ENCODE results near the gene ACP7.

The ACP7 gene

DNA sequence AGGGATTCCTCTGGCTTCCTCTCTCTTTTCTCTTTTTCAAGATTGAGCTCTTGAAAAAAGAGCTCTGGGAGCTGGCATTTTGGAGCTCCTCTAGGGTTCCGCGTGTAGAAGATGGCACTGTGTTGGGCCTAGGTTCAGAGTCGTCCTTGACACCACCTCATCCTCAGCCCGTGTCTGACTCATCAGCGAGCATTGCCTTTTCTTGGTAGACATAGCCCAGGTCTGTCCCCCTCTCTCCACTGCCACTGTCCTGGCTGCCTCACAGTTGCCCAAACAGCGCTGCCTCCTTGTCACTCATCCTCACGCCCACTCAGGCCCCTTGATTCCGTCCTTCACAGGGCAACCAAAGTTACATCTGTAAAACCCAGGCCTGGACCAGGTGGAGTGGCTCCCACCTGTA lies 66.1 kb downstream of the ACP7 start:
- no peak for DNase-seq (ENCODE audit: low spot score)

DNA sequence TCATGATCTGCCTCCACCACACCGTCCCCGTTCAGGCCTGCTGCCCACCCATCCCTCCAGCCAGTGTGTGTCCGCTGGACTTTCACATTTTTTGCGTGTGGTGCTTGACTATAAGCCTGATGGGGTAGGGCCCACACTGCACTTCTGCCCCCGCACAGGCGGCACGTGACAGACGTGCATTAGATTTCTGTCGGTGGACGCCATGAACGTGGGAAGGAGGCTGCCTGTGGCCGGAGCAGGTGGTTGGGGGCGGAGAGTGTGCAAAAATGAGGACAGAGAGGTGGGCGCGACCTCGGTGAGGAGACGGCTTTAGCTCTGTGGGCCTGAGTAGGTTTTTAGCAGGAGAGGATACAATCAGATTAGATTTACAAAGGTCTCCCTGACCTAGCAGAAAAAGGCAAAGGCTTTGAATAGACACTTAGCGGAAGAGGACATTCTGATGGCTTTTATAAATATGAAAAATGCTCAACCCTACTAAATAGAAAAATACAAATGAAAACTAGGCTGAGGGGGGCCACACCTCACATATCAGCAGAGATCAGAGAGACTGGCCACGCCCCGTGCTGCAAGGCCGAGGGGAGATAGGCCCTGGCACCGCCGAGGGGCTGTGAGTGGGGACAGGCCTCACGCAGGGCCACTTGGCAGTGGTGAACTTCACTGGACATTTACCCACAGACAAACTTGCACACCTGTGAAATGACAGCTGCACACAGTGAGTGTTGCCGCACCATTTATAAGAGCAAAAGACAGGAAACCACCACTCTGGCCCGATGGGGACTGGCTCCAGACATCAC lies 66.8 kb downstream of the ACP7 start:
- DNase-seq (ENCODE audit: low spot score): no peak

DNA sequence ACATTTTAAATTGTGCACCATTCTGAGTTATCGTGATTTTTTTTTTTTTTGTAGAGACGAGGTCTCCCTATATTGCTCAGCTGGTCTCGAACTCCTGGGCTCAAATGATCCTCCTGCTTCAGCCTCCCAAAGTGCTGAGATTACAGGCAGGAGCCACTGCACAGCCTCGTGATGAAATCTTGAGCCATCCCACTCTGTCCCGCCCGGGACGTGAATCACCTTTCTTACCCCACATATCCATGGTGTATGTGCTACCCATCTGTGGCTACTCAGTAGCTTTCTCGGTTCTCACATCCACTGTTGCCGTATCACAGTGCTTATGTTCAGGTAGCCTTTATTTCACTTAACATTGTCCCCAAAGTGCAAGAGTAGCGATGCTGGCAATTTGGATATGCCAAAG lies 67.9 kb downstream of the ACP7 start:
- no peak for DNase-seq (ENCODE audit: low spot score)

DNA sequence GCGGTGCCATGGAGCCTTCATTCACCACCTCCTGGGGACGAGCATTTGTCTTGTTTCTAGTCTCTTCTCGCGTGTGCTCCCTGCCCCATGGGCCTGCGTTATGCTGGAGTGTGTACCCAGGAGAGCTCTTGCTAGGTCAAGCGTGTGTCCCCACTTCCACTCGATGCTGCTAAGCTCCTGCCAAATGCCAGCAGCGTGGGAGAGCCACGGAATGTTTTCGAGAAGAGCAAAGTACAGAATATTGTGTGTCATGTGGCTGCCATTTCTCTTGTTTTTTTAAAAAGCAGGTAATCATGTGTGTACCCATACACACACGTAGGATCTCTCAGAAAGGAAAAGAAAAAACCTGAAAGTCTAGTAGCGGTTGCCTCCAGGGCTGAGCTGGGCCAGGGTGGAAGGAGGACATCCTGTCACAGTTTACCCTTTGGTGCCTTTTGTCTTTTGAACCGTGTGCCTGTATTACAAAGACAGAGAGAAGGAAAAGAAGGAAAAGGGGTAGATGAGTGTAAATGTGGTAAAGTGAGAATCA lies 70.0 kb downstream of the ACP7 start:
- DNase-seq (ENCODE audit: low spot score): no peak

DNA sequence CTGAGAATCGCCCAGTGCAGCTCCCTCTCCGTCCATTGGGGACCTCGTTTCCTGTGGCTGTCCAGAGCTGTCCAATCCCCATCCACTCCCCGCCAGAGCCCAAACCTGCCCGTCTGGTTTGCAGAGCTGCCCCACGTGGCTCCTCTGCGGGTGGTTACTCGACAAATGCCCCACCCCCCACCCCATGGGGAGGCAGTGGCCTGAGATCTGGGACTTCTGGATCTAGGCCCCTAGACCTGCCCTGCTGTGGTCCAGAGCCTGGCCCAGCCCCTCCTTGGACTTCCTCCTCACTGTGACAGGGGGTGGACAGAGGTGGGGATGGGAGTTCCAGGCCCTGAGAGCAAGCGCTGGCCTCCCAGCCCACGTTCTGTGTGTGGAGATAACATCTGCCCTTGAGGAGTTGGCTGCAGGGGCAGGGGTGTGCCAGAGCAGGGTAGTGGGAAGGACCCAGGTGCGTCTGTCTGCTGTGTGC lies 70.5 kb downstream of the ACP7 start:
- no peak for DNase-seq (ENCODE audit: low spot score)

DNA sequence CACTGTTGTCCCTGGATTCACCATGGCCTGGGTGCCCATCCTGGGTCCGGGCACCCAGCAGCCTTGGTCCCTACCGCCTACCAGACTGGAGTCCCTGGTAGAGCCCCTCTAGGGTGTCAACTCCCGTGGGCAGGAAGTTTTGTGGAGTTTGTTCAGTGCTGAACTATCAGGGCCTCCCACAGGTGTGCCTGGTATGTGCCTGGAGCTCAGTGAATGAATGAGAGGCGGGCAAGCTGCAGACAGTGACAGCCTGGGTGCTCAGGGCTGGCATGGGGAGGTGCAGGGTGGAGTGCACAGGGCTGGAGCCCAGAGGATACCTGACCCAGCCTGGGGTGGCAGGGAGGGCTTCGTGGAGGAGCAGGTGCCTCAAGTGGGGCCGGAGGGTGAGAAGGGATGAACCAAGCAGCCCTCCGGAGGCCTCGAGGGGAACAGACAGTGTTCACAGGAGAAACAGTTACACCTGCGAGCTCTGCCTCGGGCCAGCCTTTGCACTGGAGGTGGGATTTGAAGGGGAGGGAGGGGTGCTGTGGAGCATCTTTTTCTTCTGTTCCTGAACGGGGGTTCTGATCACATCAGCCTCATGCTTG lies 71.0 kb downstream of the ACP7 start:
- DNase-seq (ENCODE audit: low spot score): no peak

DNA sequence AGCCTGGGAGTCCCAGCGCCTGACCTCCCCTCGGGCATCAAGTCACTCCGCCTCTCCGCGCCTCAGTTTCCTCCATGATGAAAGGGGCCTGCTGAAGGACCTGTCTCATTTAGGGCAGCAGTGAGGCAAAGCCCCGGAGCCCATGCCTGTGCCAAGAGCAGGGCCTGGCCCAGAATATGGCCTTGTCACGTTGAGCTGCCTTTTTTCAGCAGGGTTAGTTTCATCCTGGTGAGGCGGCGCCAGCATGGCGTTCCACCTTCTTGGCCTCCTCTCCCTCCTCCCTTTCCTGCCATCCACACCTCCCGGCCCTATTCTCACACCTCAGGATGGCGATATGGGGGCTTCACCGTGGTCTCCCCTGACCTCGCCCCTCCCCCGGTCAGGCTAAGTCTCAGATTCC lies 71.6 kb downstream of the ACP7 start:
- DNase-seq (ENCODE audit: low spot score): no peak

DNA sequence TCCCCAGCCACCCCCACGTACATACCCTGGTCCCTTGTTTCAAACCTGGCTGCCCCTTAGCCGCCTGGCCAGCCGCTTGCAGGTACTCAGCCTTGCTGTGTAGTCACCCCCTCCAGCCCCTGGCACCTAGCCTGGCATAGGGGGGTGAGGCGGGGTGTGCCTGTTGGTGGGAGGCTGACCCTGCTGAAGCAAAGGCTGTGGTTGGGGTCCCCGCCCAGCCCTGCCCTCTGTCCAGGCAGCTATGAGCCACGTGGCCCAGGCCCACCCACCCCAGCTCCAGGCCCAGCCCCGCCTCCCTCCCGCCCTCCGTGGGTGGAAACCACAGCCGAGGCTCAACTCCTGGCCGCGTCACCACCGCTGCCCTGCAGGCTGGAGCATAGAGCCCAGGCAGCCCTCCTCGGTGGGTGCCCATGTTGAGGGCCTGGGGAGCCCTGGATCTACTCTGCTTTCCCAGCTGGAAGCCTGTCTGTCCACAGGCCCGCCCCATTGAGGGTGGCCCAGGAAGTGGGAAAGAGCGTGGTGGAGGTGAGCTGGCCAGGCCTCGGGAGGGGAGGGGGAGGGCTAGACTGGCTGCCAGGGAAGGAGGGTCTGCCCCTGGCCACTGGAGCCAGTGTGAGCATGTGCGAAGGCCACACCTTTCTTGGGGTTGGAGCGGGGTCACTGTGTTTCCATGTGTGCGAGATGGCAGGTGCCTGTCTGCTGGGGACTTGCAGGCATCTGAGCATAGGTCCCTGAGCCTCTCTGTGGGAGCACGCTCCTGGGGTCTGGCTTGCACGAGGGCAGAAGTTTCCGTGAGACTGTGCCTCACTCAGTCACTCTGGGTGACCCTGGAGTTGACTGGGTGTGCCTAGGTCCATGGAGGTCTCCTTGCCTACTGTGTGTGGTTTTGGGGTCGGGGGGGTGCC lies 72.4 kb downstream of the ACP7 start:
- no peak for DNase-seq (ENCODE audit: low spot score)

DNA sequence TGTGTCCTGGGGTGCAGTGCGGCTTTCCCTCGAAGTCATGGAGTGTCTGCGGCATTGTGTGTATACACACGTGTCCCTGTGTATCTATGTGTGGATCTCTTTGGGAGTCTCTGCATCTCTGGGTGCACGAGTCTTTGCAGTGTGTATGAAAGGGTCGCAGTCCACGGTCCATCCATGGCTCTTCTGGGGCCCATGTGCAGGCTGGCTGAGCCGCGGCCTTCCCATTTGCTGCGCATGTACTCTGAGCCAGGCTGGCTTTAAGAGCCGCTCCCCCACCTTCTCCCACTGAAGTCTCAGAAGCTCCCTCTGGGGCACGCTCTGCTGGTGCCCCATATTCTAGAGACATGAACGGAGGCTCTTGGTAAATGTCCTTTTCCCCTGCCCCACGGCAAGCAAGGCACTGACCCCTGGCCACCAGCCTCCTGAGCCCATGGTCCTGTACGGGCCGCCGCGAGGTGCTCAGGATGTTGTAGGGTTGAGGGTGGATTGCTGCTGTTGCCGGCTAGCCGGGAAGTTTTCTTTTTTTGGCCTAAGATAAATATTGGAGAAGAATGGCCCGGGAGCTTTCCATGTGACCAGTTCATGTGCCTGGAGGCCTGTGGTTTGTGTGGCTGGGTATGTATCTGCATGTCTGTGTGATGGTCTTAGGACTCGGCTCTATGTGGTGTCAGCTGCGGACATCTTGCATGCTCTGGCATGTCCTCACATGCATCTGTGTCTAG lies 73.3 kb downstream of the ACP7 start:
- DNase-seq (ENCODE audit: low spot score): no peak

DNA sequence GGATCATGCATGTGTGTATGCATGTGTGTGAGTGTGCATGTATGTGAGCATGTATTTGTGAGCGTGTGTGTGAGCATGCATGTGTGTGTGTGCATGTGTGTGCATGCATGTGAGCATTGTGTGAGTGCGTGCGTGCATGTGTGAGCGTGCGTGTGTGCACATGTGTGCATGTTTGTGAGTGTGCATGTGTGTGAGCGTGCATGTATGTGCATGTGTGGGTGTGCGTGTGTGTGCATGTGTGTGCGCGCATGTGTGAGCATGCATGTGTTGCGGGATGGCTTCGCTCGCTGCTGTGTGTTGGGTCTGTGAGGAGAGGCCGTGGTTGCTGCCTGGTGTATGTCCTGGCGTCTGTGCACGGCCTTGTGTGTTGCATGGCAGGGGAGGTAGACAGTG lies 73.8 kb downstream of the ACP7 start:
- DNase-seq (ENCODE audit: low spot score): no peak

DNA sequence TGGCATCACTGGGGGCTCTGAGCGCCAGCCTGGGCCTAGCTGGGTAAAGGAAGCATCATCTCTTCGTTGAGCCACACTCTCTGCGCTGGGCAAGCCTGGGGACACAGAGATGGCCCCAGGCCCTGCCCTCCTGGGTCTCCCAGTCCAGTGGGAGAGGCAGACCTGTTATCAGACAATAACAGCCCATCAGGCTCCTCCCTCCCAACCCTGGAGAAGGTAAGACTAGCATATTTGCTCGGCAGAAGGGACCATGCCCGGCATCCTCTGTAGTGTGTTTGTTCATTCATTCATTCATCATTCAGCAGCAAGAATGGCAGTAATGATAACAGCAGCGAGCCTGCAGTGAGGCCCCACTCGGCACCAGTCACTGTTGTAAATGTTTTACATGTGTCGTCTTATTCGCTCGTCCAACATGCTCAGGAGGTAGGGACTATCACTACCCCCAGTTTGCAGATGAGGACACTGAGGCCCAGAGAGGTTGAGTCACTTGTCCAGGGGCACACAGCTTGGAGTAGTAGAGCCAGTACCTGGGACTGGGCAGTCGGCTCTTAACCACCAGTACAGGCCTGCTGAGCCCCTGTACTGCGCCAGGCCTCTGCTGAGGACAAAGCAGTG lies 74.6 kb downstream of the ACP7 start:
- no peak for DNase-seq (ENCODE audit: low spot score)

DNA sequence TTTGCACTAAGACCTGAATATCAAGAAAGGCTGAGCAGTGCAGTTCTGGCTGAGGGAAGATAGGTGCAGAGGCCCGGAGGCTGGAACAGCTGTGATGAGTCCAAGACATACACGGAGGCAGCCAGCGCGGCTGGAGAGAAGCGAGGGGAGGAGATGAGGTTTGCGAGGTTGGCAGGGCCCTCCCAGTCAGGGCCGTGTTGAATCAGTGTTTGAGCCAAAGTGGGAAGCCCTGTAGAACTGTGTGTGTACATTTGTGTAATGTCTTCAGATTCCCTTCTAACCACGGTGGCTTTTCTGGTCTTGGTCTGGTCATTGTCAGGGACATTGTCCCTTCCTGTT lies 76.3 kb downstream of the ACP7 start:
- no peak for DNase-seq (ENCODE audit: low spot score)
